Measurements from ENCODE around the gene GPANK1. TPM values are rescaled to one million over a fixed set of nuclear protein-coding genes. Genes with fewer than 3 reads are reported as not detected.

GPANK1 gene
- total and polyA plus RNA-seq, 9 of the 15 experiments (the other 6 are each of a cell fraction or from before 2014, with no cell fraction given) = 32.2 to 111 (median 46.3) TPM

DNA sequence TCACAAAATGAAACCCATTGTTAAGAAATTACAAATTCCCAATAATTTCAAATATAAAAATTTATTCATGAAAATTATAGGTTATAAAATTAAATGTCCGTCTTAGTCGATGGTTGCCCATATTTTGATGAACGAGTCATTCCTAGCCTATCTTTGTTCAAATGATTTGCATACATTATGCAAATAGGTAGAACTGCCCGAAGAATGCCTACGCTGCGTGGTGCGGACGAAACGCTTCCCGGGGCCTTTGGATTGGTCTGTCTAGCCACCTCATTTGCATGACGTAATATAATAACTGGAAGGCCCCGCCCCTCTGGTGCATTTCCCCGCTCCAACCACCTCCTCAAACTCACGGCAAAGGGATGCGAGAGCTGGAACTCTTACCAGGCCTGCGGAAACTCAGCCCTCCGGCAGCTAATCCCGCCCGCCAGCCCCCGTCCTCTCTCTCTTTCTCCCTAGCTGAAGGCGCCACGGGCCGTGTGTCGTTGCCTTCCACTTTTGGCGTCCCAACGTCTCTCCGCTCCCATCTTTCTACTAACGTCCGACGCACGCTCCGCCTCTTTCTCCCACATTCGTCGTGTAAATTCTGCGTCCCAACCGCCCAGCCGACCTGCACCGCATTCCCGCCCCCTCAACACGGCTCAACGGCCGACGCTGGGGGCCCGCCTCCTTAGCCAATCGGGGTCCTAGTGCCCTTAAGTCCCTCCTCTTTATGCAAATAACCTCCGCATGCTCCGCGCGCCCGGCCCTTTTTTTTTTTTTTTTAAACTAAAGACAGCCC is 44.8 kb downstream of the GPANK1 start (continued):
- TF ChIP-seq, protein P1, sequence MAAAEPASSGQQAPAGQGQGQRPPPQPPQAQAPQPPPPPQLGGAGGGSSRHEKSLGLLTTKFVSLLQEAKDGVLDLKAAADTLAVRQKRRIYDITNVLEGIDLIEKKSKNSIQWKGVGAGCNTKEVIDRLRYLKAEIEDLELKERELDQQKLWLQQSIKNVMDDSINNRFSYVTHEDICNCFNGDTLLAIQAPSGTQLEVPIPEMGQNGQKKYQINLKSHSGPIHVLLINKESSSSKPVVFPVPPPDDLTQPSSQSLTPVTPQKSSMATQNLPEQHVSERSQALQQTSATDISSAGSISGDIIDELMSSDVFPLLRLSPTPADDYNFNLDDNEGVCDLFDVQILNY (CRISPR knock-in tag; IDR thresholded peaks at IDR 0.05) = 0 out of 2 replicates have a peak, but pooled peaks have one; percentile 86
- TF ChIP-seq CHD2 (IDR thresholded peaks at IDR 0.05; ENCODE audit: low read depth, low read length) = peak; percentile 61
- no peak for TF ChIP-seq PPARD (CRISPR knock-in tag; IDR thresholded peaks at IDR 0.05)
- peak; percentile 67; the same call in 1 of the 2 replicates for TF ChIP-seq ZNF511 (CRISPR knock-in tag; IDR thresholded peaks at IDR 0.05)
- peak; percentile 86; the same call in 1 of the 2 replicates for TF ChIP-seq HDAC2 (IDR thresholded peaks at IDR 0.05)
- TF ChIP-seq, protein P2, sequence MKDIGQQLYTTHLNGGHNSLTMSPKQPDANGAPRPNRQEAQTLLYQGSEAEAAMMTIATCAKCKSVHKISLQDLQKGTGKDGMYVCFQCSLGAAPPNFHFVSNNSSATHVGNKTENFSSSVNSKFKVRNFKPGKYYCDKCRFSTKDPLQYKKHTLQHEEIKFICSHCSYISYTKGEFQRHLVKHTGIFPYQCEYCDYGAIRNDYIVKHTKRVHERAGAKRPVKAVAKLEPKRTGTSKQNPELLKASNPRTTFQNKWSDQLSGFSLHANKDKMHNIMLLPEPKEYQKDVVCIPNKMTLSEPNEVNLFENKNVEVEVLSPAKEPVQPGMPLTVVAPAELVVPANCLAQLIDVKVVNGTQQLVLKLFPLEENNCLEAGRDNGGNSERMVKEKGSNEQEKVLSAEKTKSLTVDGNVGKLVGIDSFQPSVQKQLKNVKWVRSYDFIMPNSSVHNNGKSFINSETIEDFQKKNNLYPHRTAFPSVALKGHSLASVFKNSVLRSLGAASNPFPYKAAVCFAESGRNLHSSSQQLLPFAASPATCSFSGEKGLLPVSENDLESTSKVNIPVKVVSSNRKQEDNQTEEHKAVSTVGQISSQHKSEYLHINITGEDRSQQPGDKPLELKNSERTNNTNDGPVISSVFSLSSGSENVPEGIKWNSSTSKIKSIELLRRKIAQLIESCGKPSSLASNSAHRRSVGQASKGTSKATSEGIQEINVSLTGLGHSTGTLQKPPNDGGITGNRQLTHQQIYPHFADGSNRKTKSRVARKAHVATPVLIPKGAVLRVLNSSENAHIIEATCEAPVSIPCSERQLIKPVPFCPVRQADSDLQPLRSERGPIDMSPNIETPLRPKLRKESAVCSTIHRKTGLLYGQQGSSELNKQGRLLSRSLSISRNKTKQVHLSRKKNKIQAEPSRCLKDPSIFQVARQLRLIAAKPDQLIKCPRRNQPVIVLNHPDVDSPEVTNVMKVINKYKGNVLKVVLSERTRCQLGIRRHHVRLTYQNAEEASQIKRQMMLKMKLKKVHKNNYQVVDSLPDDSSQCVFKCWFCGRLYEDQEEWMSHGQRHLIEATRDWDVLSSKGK (CRISPR knock-in tag; IDR thresholded peaks at IDR 0.05) = no peak
- TF ChIP-seq ZFP30 (CRISPR knock-in tag; IDR thresholded peaks at IDR 0.05; ENCODE audit: borderline replicate concordance) = no peak
- TF ChIP-seq, protein P3, sequence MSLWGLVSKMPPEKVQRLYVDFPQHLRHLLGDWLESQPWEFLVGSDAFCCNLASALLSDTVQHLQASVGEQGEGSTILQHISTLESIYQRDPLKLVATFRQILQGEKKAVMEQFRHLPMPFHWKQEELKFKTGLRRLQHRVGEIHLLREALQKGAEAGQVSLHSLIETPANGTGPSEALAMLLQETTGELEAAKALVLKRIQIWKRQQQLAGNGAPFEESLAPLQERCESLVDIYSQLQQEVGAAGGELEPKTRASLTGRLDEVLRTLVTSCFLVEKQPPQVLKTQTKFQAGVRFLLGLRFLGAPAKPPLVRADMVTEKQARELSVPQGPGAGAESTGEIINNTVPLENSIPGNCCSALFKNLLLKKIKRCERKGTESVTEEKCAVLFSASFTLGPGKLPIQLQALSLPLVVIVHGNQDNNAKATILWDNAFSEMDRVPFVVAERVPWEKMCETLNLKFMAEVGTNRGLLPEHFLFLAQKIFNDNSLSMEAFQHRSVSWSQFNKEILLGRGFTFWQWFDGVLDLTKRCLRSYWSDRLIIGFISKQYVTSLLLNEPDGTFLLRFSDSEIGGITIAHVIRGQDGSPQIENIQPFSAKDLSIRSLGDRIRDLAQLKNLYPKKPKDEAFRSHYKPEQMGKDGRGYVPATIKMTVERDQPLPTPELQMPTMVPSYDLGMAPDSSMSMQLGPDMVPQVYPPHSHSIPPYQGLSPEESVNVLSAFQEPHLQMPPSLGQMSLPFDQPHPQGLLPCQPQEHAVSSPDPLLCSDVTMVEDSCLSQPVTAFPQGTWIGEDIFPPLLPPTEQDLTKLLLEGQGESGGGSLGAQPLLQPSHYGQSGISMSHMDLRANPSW (CRISPR knock-in tag; IDR thresholded peaks at IDR 0.05) = peak; percentile 75; the same call in 1 of the 2 replicates
- peak; percentile 63; the same call in 1 of the 2 replicates for TF ChIP-seq HOXB6 (CRISPR knock-in tag; IDR thresholded peaks at IDR 0.05; ENCODE audit: borderline replicate concordance)
- TF ChIP-seq ZNF253 (CRISPR knock-in tag; conservative IDR thresholded peaks at IDR 0.05) = no peak
- TF ChIP-seq ATF7 (IDR thresholded peaks at IDR 0.05) = peak; percentile 100
- TF ChIP-seq, protein P4, sequence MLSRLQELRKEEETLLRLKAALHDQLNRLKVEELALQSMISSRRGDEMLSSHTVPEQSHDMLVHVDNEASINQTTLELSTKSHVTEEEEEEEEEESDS (CRISPR knock-in tag; IDR thresholded peaks at IDR 0.05) = no peak
- no peak for TF ChIP-seq GABPB1 (CRISPR knock-in tag; IDR thresholded peaks at IDR 0.05)
- TF ChIP-seq DMBX1 (CRISPR knock-in tag; IDR thresholded peaks at IDR 0.05; ENCODE audit: borderline replicate concordance) = 0 out of 2 replicates have a peak, but pooled peaks have one; percentile 29
- no peak for TF ChIP-seq ILK (tag; IDR thresholded peaks at IDR 0.05; ENCODE audit: borderline replicate concordance, low read depth)
- TF ChIP-seq, protein P5, sequence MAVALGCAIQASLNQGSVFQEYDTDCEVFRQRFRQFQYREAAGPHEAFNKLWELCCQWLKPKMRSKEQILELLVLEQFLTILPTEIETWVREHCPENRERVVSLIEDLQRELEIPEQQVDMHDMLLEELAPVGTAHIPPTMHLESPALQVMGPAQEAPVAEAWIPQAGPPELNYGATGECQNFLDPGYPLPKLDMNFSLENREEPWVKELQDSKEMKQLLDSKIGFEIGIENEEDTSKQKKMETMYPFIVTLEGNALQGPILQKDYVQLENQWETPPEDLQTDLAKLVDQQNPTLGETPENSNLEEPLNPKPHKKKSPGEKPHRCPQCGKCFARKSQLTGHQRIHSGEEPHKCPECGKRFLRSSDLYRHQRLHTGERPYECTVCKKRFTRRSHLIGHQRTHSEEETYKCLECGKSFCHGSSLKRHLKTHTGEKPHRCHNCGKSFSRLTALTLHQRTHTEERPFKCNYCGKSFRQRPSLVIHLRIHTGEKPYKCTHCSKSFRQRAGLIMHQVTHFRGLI (CRISPR knock-in tag; IDR thresholded peaks at IDR 0.05) = no peak
